ENCODE data around the gene ENTPD1.
"Not testable (repeated sequence)": the region's sequence is repeated elsewhere in the genome, so short reads cannot be mapped to it uniquely, and the experiment has no call there.

ENTPD1 gene

DNA sequence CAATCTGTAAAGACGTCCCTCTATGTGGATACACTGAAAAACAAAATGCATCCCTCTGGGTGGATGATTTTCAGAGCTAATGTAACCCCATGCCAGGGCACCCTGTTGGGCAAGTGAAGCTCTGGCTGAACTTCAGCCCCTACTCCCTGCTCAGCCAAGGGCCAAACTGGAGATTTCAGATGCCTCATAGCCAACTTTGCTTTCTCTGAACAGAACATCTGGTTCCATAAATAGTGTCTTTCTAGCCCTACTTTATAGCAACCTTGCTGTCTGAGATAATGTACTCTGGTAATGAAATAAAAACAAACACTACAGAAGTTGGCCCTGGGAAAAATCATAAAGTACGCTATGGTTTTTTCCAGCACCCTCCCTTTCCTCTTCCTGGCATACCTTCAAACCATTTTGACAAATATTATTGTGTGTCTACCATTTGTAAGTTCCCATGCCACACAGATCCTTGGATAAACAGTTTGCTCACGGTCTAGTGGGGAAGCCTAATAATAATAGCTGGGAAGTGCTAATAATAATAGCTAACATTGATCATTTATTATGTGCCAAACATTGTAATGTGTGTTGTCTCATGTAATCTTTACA lies 3.4 kb downstream of the ENTPD1 start:
- DNase-seq (ENCODE audit: low read depth) = no peak

DNA sequence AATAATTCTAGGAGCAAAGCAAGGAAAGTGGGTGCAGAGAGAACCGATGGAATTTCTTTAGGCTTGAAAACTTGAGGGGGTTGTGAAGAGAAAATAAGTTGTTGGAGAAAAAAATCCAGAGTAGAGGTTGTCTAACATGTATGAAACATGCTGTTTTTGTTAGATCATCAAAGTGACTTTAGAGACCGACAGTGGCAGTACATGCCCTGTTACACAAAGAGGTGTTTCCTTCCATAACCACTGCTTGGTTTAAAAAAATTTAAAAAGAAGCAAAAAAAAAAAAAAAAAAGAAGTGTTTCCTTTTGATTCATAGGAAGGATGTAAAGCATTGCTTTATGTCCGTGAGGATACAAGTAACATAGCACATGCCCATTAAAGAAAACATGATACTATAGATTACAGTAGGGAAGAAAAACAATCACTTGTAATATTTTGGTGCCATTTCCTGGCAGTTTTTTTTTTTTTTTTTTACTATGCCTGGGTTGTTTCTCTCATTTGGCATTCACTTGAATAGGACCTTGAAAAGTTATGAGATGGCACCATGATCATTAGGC lies 6.1 kb downstream of the ENTPD1 start:
- DNase-seq (ENCODE audit: low read depth) = no peak

DNA sequence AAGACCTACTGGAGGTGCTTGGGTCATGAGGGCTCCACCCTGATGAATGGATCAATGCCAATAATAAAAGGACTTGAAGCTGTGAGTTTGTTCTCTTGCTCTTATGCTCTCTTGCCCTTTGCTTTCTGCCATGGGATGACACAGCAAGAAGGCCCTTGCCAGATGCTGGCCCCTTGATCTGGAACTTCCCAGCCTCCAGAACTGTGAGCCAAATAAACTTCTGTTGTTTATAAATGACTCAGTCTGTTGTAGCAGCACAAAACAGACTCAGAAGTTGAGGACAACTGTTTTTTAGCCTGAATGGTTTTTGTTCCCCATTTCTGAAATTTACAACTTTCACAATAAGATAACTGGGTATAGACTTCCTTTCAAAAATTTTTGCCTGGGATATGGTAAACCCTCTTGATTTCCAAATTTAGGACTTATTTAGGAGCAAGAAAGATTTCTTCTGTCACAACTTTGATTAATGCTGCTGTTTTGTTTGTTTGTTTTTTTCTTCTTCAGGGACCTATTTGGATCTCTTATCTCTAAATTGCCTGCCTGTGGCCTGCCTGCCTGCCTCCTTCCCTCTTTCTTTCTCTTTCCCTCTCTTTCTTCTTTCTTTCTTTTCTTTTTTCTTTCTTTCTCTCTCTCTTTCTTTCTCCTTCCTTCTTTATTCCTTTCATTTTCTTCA lies 12.1 kb downstream of the ENTPD1 start:
- no peak for DNase-seq (ENCODE audit: low read depth)

DNA sequence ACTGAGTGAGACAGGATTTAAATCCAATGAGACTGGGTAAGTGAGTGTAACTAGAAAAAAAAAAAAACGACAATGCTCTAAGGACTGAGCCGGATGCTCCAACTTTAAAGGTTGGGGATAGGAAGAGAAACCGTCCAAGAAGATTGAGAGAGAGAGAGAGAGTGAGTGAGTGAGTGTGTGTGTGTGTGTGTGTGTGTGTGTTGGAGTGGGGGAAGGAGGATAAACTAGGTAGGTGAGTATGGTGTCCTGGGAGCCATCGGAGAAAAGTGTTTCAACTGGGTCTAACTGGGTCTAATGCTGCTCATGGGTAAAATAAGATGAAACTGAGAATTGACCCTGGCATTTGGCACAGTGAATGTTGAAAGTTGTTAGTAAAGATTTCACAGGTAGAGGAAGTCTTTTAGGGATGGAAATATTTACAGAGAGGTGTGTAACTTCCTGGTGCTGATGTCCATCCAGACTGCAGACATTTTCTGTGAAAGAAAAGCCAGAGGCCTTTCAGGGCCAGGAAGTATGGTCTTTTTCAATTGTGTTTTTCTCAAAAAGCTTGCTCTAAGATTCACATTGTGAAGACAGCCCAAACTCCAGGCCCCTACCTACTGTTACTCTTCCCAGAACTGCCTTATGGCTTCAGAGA lies 14.2 kb downstream of the ENTPD1 start:
- DNase-seq (ENCODE audit: low read depth) = no peak

DNA sequence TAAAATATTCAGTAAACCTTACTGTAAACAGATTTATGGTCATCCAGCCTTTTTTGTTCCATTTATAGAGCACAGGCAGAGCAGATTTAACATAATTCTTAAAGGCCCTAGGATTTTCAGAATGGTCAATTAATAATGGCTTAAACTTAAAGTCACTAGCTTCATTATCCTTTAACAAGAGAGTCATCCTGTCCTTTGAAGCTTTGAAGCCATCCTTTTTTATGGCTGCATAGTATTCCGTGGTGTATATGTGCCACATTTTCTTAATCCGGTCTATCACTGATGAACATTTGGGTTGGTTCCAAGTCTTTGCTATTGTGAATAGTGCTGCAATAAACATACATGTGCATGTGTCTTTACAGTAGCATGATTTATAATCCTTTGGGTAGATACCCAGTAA lies 17.5 kb downstream of the ENTPD1 start:
- DNase-seq (ENCODE audit: low read depth) = not testable (repeated sequence)

DNA sequence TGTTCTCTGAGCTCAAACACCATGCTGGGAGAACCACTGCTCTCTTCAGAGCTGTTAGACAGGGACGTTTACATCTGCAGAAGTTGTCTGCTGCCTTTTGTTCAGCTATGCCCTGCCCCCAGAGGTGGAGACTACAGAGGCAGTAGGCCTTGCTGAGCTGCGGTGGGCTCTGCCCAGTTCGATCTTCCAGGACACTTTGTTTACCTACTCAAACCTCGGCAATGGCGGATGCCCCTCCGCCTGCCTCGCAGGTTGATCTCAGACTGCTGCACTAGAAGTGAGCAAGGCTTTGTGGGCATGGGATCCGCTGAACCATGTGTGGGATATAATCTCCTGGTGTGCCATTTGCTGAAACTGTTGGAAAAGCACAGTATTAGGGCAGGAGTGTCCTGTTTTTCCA lies 21.7 kb downstream of the ENTPD1 start:
- DNase-seq (ENCODE audit: low read depth) = not testable (repeated sequence)

DNA sequence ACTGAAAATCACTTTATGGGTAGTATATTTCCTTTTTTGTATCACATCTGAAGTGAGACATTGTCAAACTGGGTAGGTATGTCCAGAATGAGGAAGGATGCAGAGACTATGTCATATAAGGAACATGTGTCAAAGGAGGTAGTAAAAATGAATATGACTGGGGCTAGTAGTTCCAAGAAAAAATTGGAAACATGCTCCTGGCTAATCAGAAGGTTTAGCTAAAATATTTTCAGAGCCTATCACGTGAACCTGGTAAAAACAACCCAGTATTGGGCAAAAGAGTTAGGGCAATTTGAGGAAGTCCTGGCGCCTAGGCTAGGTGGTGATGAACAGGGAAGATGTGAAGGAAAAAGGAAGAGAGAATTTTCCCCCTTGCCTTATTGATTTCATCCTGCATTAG lies 26.4 kb downstream of the ENTPD1 start:
- DNase-seq (ENCODE audit: low read depth) = no peak

DNA sequence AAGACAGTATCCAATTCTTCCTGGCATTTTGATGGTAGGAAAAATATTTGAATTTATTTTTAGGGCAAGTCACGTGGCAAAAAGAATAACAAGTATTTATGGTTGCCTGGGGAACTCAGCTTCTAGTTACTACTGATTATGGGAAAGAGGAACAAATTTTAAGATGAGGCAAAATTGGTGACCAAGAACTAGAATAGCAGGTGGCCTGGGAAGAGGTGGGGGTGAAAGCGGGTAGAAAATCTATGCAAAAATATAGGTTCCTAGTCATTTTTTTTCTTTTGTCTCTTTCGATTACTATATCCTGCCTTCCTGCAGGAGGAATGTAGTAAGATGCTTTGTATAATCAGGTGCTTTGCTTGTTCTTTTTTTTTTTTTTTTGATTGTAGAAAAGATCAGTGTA lies 27.8 kb downstream of the ENTPD1 start:
- no peak for DNase-seq (ENCODE audit: low read depth)

DNA sequence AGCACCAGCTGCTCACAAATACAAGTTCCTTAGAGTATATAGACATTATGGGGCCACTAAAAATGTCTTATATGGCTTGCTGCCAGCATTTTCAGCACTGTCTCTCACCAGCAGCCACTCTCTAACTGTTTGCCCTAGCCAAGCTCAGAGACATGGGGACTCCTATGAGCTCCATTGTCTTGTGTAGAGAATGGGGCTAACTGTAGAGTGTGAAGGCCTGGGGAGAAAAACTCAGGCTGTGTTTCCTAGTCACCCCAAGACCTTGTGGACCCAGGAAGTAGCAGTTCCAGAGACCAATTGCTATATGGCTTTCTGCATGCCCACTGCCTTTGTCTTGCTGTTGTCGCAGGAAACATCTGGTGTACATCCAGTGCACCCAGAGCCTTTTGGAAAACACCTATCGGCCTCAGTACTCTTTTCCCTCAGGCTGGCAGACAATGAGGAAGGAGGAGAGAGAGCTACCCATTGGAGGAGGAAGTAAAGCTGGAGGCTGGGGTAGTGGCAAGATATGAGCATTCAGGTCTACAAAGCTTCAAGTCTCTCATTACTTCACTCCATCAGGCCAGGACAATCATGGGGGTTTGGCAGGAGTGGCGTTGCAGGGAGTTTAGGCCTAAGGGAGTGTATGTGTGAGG lies 28.4 kb downstream of the ENTPD1 start:
- no peak for DNase-seq (ENCODE audit: low read depth)

DNA sequence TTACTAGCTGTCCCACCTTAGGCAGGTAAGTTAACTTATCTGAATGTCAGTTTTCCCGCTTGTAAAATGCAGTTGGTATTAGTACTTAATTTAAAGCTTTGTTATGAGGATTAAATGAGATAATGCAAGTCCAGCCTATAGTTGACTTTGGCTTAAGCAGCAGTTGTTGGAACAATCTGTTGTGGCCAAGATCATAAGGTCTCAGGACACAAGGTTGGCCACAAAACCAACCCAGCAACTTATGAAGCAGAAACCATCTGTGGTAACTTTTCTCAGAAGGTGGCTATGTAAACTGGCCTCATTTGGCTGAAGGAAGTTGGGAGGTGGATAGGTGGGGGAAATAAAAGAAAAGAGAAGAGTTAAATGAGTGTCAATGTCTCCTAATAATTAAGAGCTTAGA lies 29.4 kb downstream of the ENTPD1 start:
- DNase-seq (ENCODE audit: low read depth) = no peak

DNA sequence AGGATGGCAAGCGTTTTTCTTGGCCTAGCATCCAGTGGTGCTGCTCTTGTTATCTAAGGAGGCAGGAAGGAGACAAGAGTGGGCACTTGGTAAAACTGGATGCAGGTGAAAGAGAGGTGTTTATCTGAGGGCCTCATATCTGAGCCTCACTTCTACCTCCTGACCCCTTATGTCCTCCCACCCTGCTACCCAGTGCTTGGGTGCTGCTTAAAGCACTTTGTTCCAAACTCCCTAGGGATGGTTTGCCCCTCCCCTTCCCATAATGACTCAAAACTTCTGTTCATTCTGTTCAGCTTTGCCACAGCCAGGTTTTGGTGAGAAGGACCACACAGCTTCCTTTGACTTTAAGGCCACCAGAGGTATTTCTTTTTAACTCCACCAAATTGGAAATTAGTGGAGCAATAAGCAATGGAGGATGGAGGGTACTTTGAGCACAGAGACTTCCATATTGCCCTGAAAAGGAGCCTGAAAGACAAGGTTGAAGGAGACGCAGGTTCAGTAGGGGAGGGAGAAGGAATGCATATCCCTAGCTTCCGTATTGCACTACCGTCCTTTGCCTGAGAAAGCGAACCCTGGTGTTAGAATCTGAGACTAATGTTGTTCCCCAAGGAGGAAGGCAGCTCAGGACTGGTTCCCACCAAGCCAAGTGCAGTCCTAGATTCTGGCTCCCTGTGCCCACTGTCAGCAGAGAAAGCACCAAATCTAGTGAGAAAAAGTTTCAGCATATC lies 30.1 kb downstream of the ENTPD1 start:
- DNase-seq (ENCODE audit: low read depth) = no peak

DNA sequence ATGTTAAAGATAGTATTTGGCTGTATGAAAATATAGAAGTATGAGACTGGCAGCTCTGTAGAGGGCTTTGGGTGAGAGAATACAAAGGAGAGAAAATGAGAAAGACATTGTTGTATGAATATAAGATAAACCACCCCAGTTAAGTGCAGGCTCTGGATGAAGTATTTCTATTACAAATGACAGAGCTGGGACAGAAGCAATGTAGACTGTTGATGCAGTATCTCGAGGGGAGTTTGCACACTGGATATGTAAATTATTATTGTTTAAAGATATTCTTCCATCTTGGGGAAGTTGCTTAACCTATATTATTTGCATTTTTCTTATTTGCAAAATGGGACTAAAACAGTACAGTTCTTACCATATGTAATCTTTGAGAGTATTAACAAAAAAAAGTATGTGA lies 31.5 kb downstream of the ENTPD1 start:
- no peak for DNase-seq (ENCODE audit: low read depth)

DNA sequence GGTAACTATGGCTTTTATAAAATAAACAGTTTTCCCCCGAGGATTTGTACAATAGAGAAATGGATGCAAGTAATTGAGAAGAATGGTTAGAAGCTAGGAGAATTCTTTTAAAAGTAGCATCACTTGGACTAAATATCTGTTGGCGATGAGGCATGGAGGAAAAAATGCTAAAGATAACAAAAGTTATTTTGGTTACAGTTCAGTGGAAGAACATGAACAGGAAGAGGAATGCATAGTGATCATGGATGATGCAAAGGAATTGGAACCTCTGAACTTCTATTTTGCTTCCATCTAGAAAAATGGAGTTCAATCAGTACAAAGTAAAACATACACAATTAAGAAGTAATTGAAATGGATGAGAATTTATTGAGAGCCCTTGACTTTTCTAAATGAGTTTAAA lies 32.9 kb downstream of the ENTPD1 start:
- peak; percentile 67 for DNase-seq (ENCODE audit: low read depth)

DNA sequence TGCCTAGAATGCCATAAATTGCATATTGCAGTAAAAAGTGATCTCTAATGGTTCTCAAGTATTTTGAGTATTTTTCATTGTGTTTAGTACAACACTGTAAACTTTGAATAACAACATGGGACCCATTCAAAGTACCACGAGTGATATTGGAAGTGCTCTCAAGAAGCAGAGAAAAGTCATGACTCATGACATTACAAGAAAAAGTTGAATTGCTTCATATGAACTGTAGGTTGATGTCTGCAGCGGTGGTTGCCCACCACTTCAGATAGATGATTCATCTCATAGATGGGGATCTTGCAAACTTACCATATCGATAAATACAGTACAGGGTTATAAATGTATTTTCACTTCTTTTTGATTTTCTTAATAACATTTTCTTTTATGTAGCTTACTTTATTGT lies 33.9 kb downstream of the ENTPD1 start:
- DNase-seq (ENCODE audit: low read depth) = no peak

DNA sequence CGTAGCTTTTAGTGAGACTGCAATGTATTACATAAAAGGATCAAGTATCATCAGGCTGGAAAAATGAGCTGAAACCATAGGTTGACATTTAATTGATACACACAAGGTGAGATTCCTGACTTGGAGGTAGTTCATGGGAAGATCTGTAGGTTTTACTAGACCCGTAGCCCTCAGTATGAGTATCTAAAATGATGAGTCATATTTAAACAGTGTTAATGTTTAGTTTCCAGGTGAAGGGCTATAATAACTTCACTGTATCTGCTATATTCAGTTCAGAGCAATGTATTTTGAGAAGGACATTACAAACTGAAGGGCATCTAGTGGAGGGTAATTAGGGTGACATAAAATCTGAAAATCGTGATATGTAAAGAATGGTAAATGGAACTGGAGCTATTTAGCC lies 35.0 kb downstream of the ENTPD1 start:
- DNase-seq (ENCODE audit: low read depth) = no peak

DNA sequence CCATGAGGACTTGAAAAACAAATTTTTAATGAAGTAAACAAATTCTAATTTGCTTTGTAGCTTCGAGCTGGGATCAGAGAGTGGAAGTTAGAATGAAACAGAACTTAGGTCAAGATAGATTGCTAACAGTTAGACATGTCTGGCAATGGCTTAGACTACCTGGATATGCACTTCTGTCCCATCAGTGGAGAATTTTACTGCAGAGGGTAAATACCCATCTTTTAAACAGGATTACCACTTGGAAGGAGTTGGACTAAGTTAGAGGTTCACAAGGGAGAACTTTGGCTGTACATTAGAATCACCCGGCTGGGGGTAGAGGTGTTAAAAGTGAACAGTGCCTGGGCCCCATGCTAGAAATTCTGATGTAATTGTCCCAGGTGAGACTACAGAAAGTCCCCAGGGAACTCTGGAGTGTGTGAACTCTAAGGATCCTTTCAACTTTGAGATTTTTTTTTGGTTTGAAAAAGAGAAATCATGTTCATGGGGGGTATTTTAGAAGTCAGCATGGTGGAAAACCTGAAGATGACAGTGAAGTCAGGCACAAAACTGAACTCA lies 35.5 kb downstream of the ENTPD1 start:
- no peak for DNase-seq (ENCODE audit: low read depth)

DNA sequence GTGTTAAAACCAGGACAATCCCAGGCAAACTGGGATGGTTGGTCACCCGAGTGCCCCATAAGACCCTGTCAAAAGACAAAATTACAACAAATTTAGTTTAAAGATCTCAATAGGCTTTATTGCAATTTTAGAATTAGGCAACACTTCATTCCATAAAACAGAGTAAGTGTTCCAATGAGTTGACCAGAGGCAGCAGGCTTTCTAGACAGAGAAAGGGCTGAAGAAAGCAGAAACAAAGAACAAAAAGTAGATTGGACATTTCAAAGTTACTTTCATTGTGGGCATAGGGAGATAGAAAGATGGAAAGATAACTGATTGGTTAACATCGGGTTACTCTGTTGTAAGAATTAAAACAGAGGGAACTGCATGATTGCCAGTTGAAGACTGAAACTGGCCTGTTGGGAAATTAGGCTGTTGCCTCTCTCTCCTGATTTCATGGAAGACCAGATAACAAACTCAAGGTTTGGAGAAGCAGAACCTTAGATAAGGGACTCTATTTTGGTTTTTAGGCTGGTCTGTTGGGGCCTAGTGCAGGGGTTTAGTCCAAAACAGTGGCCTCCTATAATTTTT lies 36.3 kb downstream of the ENTPD1 start:
- no peak for DNase-seq (ENCODE audit: low read depth)

DNA sequence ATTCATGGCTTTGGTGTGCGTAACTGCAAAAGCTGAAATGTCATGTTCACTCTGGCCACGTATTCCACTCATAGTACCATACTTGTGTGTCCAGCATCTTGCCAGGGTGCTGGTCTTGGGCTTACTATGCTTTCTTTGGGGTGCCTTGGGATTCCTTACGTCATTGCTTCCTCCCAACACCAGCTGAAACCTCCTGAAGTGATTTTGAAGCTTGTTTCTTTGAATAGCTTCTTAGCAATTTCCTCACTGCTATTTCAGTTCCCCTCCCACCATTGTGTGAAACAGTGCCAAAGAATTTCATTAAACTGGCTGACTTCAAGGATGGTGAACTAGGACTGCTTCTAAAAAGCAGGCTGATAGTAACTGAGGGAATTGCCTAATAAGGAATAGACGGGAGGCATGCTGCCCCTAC lies 36.9 kb downstream of the ENTPD1 start:
- peak; percentile 73 for DNase-seq (ENCODE audit: low read depth)

DNA sequence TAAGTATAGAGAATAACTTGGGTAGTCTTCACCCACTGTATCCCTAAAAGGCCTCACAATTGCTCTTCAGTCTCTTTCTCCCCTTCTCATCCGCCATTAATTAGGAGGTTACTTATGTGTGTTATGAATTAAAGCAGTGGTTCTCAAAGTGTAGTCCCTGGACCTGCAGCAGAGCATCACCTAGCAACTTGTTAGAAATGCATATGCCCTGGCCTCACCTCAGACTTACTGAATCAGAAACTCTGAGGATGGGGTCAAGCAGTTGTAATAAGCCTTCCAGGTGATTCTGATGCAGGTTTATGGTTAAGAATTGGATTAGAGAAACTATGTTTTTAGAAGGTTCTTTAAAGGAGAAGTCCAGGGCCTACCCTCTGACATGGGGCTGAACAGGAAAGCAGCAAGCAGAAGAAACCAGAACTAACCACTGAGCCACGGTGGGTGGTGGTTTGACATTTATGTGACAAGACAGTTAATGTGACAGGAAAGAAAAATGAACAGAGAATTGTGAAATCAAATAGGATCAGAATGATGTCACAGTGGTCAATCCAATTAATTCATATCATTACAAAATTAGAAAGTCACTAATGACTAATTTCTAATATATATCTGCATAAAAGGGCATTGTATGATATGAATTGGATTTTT lies 37.6 kb downstream of the ENTPD1 start:
- no peak for DNase-seq (ENCODE audit: low read depth)

DNA sequence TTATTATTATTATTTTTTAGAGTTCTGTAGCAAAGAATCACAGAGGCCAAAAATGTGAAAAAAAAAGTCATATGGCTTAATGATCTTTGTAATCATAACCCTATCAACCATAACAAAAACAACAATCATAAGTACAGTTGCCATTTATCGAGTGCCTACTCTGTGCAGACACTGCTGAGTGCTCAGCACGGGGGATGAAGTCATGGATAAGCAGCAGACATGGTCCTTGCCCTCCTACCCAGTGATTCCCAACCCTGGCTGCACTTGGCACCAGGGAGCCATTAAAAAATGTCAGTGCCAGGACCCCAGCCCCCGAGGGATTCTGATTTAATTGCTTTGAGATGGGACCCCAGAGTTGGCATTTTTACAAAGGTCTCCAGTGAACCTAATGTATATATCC lies 38.2 kb downstream of the ENTPD1 start:
- DNase-seq (ENCODE audit: low read depth) = no peak

DNA sequence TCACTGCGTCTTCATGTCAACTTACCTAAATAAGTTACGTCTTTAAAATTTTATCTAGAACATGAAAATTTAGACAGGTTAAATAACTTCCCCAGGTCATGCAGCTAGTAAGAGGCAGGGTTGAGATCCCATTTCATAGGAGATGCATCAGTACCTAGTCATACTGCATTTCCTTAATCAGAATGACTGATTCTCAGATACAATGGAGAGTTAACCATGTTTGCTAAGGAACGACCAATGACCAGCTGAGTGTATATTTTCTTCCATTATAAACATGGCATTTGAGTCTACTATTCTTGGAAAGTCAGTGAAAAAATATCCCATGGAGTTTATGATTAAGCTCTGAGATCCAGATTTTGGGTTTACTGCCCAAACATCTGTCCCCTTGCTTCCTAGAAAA lies 39.6 kb downstream of the ENTPD1 start:
- no peak for DNase-seq (ENCODE audit: low read depth)
